HEK293 (cell line): ENCODE results near the gene NELFB.

Experiments
- CTCF ChIA-PET: fragments of 350-600 bp; formaldehyde crosslinking; extraction: SDS; loops from one replicate; lab custom pipeline; 2021; ENCODE audit warnings: antibody characterized with exemption; lab: Yijun Ruan, JAX
- POLR2A ChIA-PET: fragments of 300-600 bp; formaldehyde crosslinking; extraction: SDS; loops from one replicate; lab custom pipeline; 2020; ENCODE audit warnings: antibody characterized with exemption, inconsistent platforms; lab: Yijun Ruan, JAX
- H3K27ac ChIP-seq: fragments of 200-500 bp; sonication (Bioruptor generic); 2 replicates; pipeline ENCODE4 v1.5.1; 2014; ENCODE audit warnings: low read depth, low read length, control low read depth, inconsistent platforms; ENCODE audit errors: extremely low read depth
- H3K36me3 ChIP-seq, 2 experiments: fragments of 200-500 bp in 1 of 2; sonication (Bioruptor generic) in 1 of 2; 1 replicate in 1 of 2; 2 replicates in 1 of 2; pipeline ENCODE4 v1.5.1; 2014 to 2017; ENCODE audit warnings: inconsistent platforms in 2 of 2, low read length in 2 of 2; ENCODE audit not compliant: control insufficient read depth in 2 of 2, insufficient read depth in 1 of 2
- H3K4me1 ChIP-seq: fragments of 200-500 bp; sonication (Bioruptor generic); 2 replicates; pipeline ENCODE4 v1.5.1; 2014; ENCODE audit warnings: mild to moderate bottlenecking, low read length, inconsistent platforms; ENCODE audit not compliant: control insufficient read depth, insufficient read depth
- H3K4me3 ChIP-seq: 2 replicates; pipeline ENCODE4 v1.5.1; 2011; ENCODE audit warnings: low read depth, mild to moderate bottlenecking, control low read depth, low read length, moderate library complexity
- H3K9me3 ChIP-seq: fragments of 200-500 bp; sonication (Bioruptor generic); 2 replicates; pipeline ENCODE4 v1.5.1; 2014; ENCODE audit warnings: low read depth, low read length, inconsistent platforms; ENCODE audit not compliant: control insufficient read depth, insufficient read depth
- GFI1B ChIP-seq: fragments of 450-650 bp; formaldehyde crosslinking; IDR thresholded peaks from 2 replicates; pipeline ENCODE4 v1.5.1; 2016; ENCODE audit warnings: missing biosample characterization, missing genetic modification characterization
- KLF9 ChIP-seq: fragments of 450-650 bp; formaldehyde crosslinking; IDR thresholded peaks from 2 replicates; pipeline ENCODE4 v1.5.1; 2016; ENCODE audit warnings: missing biosample characterization, missing genetic modification characterization, low read depth
- PBX3 ChIP-seq: sonication (generic); formaldehyde crosslinking; IDR thresholded peaks from 2 replicates; pipeline ENCODE4 v1.8.1; 2022; ENCODE audit warnings: mild to moderate bottlenecking, moderate library complexity, missing genetic modification reagents
- PRDM6 ChIP-seq: fragments of 450-650 bp; formaldehyde crosslinking; IDR thresholded peaks from 2 replicates; pipeline ENCODE4 v1.5.1; 2017; ENCODE audit warnings: missing biosample characterization, missing genetic modification characterization
- SALL2 ChIP-seq: fragments of 450-650 bp; formaldehyde crosslinking; IDR thresholded peaks from 2 replicates; pipeline ENCODE4 v1.5.0; 2017; ENCODE audit warnings: missing biosample characterization, mild to moderate bottlenecking, missing genetic modification characterization, borderline replicate concordance
- SP7 ChIP-seq: fragments of 450-650 bp; formaldehyde crosslinking; IDR thresholded peaks from 2 replicates; pipeline ENCODE4 v1.5.1; 2016; ENCODE audit warnings: missing biosample characterization, missing genetic modification characterization
- TSHZ1 ChIP-seq: fragments of 450-650 bp; formaldehyde crosslinking; IDR thresholded peaks from 2 replicates; pipeline ENCODE4 v1.5.1; 2016; ENCODE audit warnings: missing biosample characterization, missing genetic modification characterization, borderline replicate concordance
- ZBTB26 ChIP-seq: fragments of 450-650 bp; formaldehyde crosslinking; optimal IDR thresholded peaks from 2 replicates; pipeline ENCODE3; 2016; ENCODE audit warnings: missing biosample characterization, mild to moderate bottlenecking, missing genetic modification characterization
- ZEB2 ChIP-seq: fragments of 450-650 bp; formaldehyde crosslinking; IDR thresholded peaks from 2 replicates; pipeline ENCODE4 v1.5.1; 2016; ENCODE audit warnings: missing biosample characterization, missing genetic modification characterization
- ZNF112 ChIP-seq: fragments of 450-650 bp; formaldehyde crosslinking; IDR thresholded peaks from 2 replicates; pipeline ENCODE4 v1.5.0; 2017; ENCODE audit warnings: missing biosample characterization, missing genetic modification characterization
- ZNF133 ChIP-seq: fragments of 450-650 bp; formaldehyde crosslinking; IDR thresholded peaks from 2 replicates; pipeline ENCODE4 v1.5.1; 2016; ENCODE audit warnings: missing biosample characterization, missing genetic modification characterization
- ZNF138 ChIP-seq: fragments of 450-650 bp; formaldehyde crosslinking; IDR thresholded peaks from 2 replicates; pipeline ENCODE4 v1.5.1; 2016; ENCODE audit warnings: missing biosample characterization, missing genetic modification characterization, borderline replicate concordance
- ZNF221 ChIP-seq: fragments of 450-650 bp; formaldehyde crosslinking; IDR thresholded peaks from 2 replicates; pipeline ENCODE4 v1.5.1; 2017; ENCODE audit warnings: missing biosample characterization, missing genetic modification characterization, borderline replicate concordance
- ZNF223 ChIP-seq: fragments of 450-650 bp; formaldehyde crosslinking; IDR thresholded peaks from 2 replicates; pipeline ENCODE4 v1.5.1; 2016; ENCODE audit warnings: missing biosample characterization, missing genetic modification characterization
- ZNF239 ChIP-seq: fragments of 450-650 bp; formaldehyde crosslinking; IDR thresholded peaks from 2 replicates; pipeline ENCODE4 v1.5.1; 2016; ENCODE audit warnings: missing biosample characterization, missing genetic modification characterization
- ZNF274 ChIP-seq, 2 experiments: fragments of 200-500 bp in 1 of 2; fragments of 450-650 bp in 1 of 2; sonication (Bioruptor generic) in 1 of 2; formaldehyde crosslinking in 1 of 2; IDR thresholded peaks; 2 replicates each; pipeline versions ENCODE4 v1.5.1 to v1.6.1; 2014 to 2016; ENCODE audit warnings: borderline replicate concordance in 1 of 2, inconsistent platforms in 1 of 2, low read length in 1 of 2, missing biosample characterization in 1 of 2, missing genetic modification characterization in 1 of 2
- ZNF398 ChIP-seq: fragments of 450-650 bp; formaldehyde crosslinking; IDR thresholded peaks from 2 replicates; pipeline ENCODE4 v1.5.1; 2017; ENCODE audit warnings: missing biosample characterization, missing genetic modification characterization
- ZNF501 ChIP-seq: fragments of 450-650 bp; formaldehyde crosslinking; IDR thresholded peaks from 2 replicates; pipeline ENCODE4 v1.5.1; 2016; ENCODE audit warnings: missing biosample characterization, missing genetic modification characterization
- ZNF639 ChIP-seq: fragments of 450-650 bp; formaldehyde crosslinking; IDR thresholded peaks from 2 replicates; pipeline ENCODE4 v1.5.1; 2016; ENCODE audit warnings: missing biosample characterization, missing genetic modification characterization
- ZNF660 ChIP-seq: fragments of 450-650 bp; IDR thresholded peaks from 2 replicates; pipeline ENCODE4 v1.5.1; 2018; ENCODE audit warnings: missing biosample characterization, mild to moderate bottlenecking, missing genetic modification characterization
- ZNF76 ChIP-seq: fragments of 450-650 bp; formaldehyde crosslinking; IDR thresholded peaks from 2 replicates; pipeline ENCODE4; 2016; ENCODE audit warnings: low read depth, missing biosample characterization, missing genetic modification characterization, borderline replicate concordance
- ZSCAN30 ChIP-seq: fragments of 450-650 bp; IDR thresholded peaks from 2 replicates; pipeline ENCODE4 v1.5.1; 2018; ENCODE audit warnings: missing biosample characterization, mild to moderate bottlenecking, missing genetic modification characterization, moderate library complexity

The NELFB gene

GRCh38 chr9:137240841-137241489 is 14.2 kb upstream of the NELFB start, which contains the start of gene TUBB4B (continued):
- no peak for TF ChIP-seq ZNF223 (tag by site-specific recombination)
- peak; percentile 69 for TF ChIP-seq ZSCAN30 (tag by site-specific recombination)
- TF ChIP-seq PRDM6, result no peak
- no peak for TF ChIP-seq ZNF133 (tag by site-specific recombination)
- 0 out of 2 replicates have a peak, but pooled peaks have one; percentile 11 for TF ChIP-seq TSHZ1 (tag by site-specific recombination)
- TF ChIP-seq ZNF76 (tag by site-specific recombination), result peak; percentile 34; the same call in 1 of the 2 replicates
- TF ChIP-seq ZNF398, result no peak
- peak; percentile 62; the same call in 1 of the 2 replicates for TF ChIP-seq KLF9 (tag by site-specific recombination)
- TF ChIP-seq ZNF501, result 0 out of 2 replicates have a peak, but pooled peaks have one; percentile 15
- no peak for TF ChIP-seq ZNF274 (IDR thresholded peaks at IDR 0.05; ENCODE audit: low read length)
- no peak for TF ChIP-seq ZNF274 (tag by site-specific recombination; IDR thresholded peaks at IDR 0.05; ENCODE audit: borderline replicate concordance)
- TF ChIP-seq ZNF138 (tag by site-specific recombination), result no peak
- TF ChIP-seq SP7 (tag by site-specific recombination), result peak; percentile 62
- peak; percentile 65; the same call in 1 of the 2 replicates for TF ChIP-seq SALL2 (tag by site-specific recombination)
- peak; percentile 80; the same call in 1 of the 2 replicates for TF ChIP-seq ZNF639 (tag by site-specific recombination)

GRCh38 chr9:137241490-137242268 is 13.4 kb upstream of the NELFB start:
- Histone ChIP-seq H3K4me3 (peak overlapping the region; percentile 83), H3K27ac (peak overlapping the region; percentile 89), H3K4me1 (peaks cover 6% of the 10 kb centered on the region; the same call in 1 of the 2 replicates), H3K9me3 (no peaks in the 10 kb centered on the region), H3K36me3 (peaks cover 0 to 32% of the 10 kb centered on the region in 2 experiments; a peak in 1 of 3 replicates)
- ChIA-PET POLR2A (interaction anchor here (0.6 to 11.5 kb wide), 56 partner anchors 12 to 514 kb away, joined by 3 to 336 read pairs (median 6); partner anchors contain the start of genes ANAPC2, ARRDC1, CYSRT1 and EXD3), CTCF (interaction anchor here (0.8 to 1.6 kb wide), 5 partner anchors 12 to 212 kb away, joined by 3 to 13 read pairs (median 5); partner anchors contain the start of genes CYSRT1, NELFB and NPDC1)
- TF ChIP-seq ZNF112 (tag by site-specific recombination), result no peak
- TF ChIP-seq ZNF660 (tag by site-specific recombination), result 0 out of 2 replicates have a peak, but pooled peaks have one; percentile 2
- TF ChIP-seq ZNF239, result no peak
- peak; percentile 39; the same call in 1 of the 2 replicates for TF ChIP-seq ZEB2
- no peak for TF ChIP-seq ZNF221 (tag by site-specific recombination)
- no peak for TF ChIP-seq PBX3 (CRISPR knock-in tag)
- TF ChIP-seq ZBTB26 (tag by site-specific recombination), result peak; percentile 37
- TF ChIP-seq GFI1B (tag by site-specific recombination), result no peak
